ENCODE measurements around the gene FKBP1C.

DNA sequence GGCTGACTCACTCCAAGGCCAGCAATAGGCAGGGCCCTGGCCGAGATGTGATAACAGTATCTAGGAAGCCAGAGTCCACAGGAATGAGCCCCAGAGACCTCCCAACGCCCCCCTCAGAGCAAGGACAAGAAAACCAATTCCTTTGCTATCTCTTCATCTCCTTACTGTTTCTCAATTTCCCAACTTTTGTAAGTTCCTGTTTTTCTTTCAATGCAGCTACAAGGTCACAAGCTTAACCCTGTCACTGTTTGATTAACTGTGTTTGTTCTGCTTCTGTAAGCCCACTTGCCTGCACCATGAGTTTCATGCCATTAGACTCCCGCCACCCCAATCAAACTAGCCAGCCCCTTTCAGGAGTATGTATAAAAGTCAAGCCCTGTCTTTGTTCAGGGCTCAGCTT lies 3.5 kb downstream of the FKBP1C start:
- TF ChIP-seq TAF1 (IDR thresholded peaks at IDR 0.05; ENCODE audit: borderline replicate concordance, insufficient read depth, low read length) = no peak
- TF ChIP-seq, protein P1, sequence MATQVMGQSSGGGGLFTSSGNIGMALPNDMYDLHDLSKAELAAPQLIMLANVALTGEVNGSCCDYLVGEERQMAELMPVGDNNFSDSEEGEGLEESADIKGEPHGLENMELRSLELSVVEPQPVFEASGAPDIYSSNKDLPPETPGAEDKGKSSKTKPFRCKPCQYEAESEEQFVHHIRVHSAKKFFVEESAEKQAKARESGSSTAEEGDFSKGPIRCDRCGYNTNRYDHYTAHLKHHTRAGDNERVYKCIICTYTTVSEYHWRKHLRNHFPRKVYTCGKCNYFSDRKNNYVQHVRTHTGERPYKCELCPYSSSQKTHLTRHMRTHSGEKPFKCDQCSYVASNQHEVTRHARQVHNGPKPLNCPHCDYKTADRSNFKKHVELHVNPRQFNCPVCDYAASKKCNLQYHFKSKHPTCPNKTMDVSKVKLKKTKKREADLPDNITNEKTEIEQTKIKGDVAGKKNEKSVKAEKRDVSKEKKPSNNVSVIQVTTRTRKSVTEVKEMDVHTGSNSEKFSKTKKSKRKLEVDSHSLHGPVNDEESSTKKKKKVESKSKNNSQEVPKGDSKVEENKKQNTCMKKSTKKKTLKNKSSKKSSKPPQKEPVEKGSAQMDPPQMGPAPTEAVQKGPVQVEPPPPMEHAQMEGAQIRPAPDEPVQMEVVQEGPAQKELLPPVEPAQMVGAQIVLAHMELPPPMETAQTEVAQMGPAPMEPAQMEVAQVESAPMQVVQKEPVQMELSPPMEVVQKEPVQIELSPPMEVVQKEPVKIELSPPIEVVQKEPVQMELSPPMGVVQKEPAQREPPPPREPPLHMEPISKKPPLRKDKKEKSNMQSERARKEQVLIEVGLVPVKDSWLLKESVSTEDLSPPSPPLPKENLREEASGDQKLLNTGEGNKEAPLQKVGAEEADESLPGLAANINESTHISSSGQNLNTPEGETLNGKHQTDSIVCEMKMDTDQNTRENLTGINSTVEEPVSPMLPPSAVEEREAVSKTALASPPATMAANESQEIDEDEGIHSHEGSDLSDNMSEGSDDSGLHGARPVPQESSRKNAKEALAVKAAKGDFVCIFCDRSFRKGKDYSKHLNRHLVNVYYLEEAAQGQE (IDR thresholded peaks at IDR 0.05; ENCODE audit: insufficient read depth in 1 of 2, low read depth in 2 of 2, low read length in 2 of 2) = no peak
- no peak for TF ChIP-seq POLR2AphosphoS5 (IDR thresholded peaks at IDR 0.05; ENCODE audit: low read depth, low read length)
- TF ChIP-seq SIN3A (IDR thresholded peaks at IDR 0.05; ENCODE audit: borderline replicate concordance, insufficient read depth, low read length) = no peak

Data from PFSK-1 (cell line).